H1 (cell line): ENCODE results near the gene UGT2B17. TPM values are rescaled to one million over a fixed set of nuclear protein-coding genes. Genes with fewer than 3 reads are reported as not detected.
"Not testable (repeated sequence)": the region's sequence is repeated elsewhere in the genome, so short reads cannot be mapped to it uniquely, and the experiment has no call there.

Experiments
- CTCF ChIA-PET: fragments of 300-600 bp; sonication (Branson Sonifier 250); formaldehyde crosslinking; loops from one replicate; lab custom pipeline; 2021; ENCODE audit not compliant: partially characterized antibody; lab: Charles Lee
- POLR2A ChIA-PET: fragments of 300-600 bp; sonication (Branson Sonifier 250); formaldehyde crosslinking; loops from one replicate; lab custom pipeline; 2021; ENCODE audit warnings: inconsistent platforms; ENCODE audit not compliant: partially characterized antibody; lab: Charles Lee
- DNase-seq, 2 experiments: peaks; one replicate each; pipeline versions ENCODE4 v3.0.0 to v3.0.0-alpha.2; 2010 to 2022; ENCODE audit warnings: low spot score in 2 of 2, low read depth in 1 of 2, mixed read lengths in 1 of 2
- FAIRE-seq: peaks from 2 replicates; lab custom pipeline; 2011; peaks lifted over from hg19 to GRCh38; lab: Jason Lieb, UNC
- H2AFZ ChIP-seq: 2 replicates; pipeline ENCODE4 v1.8.1; 2012; ENCODE audit warnings: low read length, inconsistent platforms
- H2AK5ac ChIP-seq: 2 replicates; pipeline ENCODE4 v1.6.1; 2013; ENCODE audit warnings: low read depth, low read length
- H2BK120ac ChIP-seq: replicated peaks from 2 replicates; pipeline ENCODE3; 2013; ENCODE audit warnings: low read depth, low read length, inconsistent platforms
- H2BK12ac ChIP-seq: 2 replicates; pipeline ENCODE4 v1.6.1; 2013; ENCODE audit warnings: low read depth, low read length
- H2BK15ac ChIP-seq: 2 replicates; pipeline ENCODE4 v1.6.1; 2013; ENCODE audit warnings: low read length
- H2BK20ac ChIP-seq: 2 replicates; pipeline ENCODE4 v1.6.1; 2013; ENCODE audit warnings: low read length
- H2BK5ac ChIP-seq: 2 replicates; pipeline ENCODE4 v1.6.1; 2013; ENCODE audit warnings: low read depth, low read length
- H3K14ac ChIP-seq: 2 replicates; pipeline ENCODE4 v1.6.1; 2013; ENCODE audit warnings: inconsistent platforms; ENCODE audit not compliant: insufficient read length
- H3K18ac ChIP-seq: 2 replicates; pipeline ENCODE4 v1.6.1; 2013; ENCODE audit warnings: low read length; ENCODE audit errors: extremely low read depth
- H3K23ac ChIP-seq: 2 replicates; pipeline ENCODE4 v1.6.1; 2013; ENCODE audit warnings: inconsistent platforms; ENCODE audit not compliant: insufficient read length
- H3K23me2 ChIP-seq: 2 replicates; pipeline ENCODE4 v1.6.1; 2013; ENCODE audit warnings: low read depth, low read length
- H3K27ac ChIP-seq: 2 replicates; pipeline ENCODE4 v1.6.1; 2011; ENCODE audit warnings: low read depth, low read length, inconsistent platforms
- H3K27me3 ChIP-seq, 4 experiments: replicated peaks in 1 of 4; 1 replicate in 1 of 4; 2 replicates in 3 of 4; pipeline versions ENCODE4 v1.6.1 to v1.8.1; 2011 to 2013; ENCODE audit warnings: low read length in 3 of 4, mild to moderate bottlenecking in 3 of 4, inconsistent platforms in 2 of 4, mixed read lengths in 2 of 4, moderate library complexity in 1 of 4; ENCODE audit not compliant: control insufficient read depth in 3 of 4, insufficient read depth in 3 of 4; ENCODE audit errors: extremely low read depth in 1 of 4
- H3K36me3 ChIP-seq, 4 experiments: 2 replicates each; pipeline versions ENCODE4 v1.6.1 to v1.8.1; 2011 to 2013; ENCODE audit warnings: mild to moderate bottlenecking in 4 of 4, low read length in 3 of 4, moderate library complexity in 2 of 4, control low read depth in 1 of 4, inconsistent platforms in 1 of 4; ENCODE audit not compliant: insufficient read depth in 4 of 4, control insufficient read depth in 2 of 4
- H3K4ac ChIP-seq: replicated peaks from 2 replicates; pipeline ENCODE3; 2013; ENCODE audit warnings: low read length, low read depth, mixed read lengths, inconsistent platforms; ENCODE audit not compliant: insufficient read length
- H3K4me1 ChIP-seq, 4 experiments: replicated peaks in 1 of 4; 1 replicate in 1 of 4; 2 replicates in 3 of 4; pipeline versions ENCODE4 v1.6.1 to v1.8.1; 2011 to 2013; ENCODE audit warnings: low read length in 3 of 4, inconsistent platforms in 2 of 4, mixed read lengths in 1 of 4; ENCODE audit not compliant: insufficient read depth in 4 of 4, control insufficient read depth in 3 of 4
- H3K4me2 ChIP-seq, 2 experiments: 2 replicates each; pipeline versions ENCODE4 v1.6.1 to v1.8.1; 2011 to 2013; ENCODE audit warnings: low read depth in 2 of 2, low read length in 2 of 2, control low read depth in 1 of 2, inconsistent platforms in 1 of 2, mild to moderate bottlenecking in 1 of 2; ENCODE audit not compliant: insufficient read depth in 1 of 2
- H3K4me3 ChIP-seq, 4 experiments: fragments of 200-600, 300-600 bp in 1 of 4; sonication (generic), shearing (Covaris generic), sonication (Bioruptor Twin) in 1 of 4; 2 replicates each; pipeline versions ENCODE4 v1.5.1 to v1.8.1; 2011 to 2016; ENCODE audit warnings: low read length in 4 of 4, low read depth in 3 of 4, control low read depth in 2 of 4, inconsistent platforms in 2 of 4, mild to moderate bottlenecking in 2 of 4, mixed read lengths in 1 of 4, moderate library complexity in 1 of 4; ENCODE audit not compliant: insufficient read depth in 2 of 4; ENCODE audit errors: extremely low read depth in 1 of 4
- H3K56ac ChIP-seq: replicated peaks from 2 replicates; pipeline ENCODE3; 2013; ENCODE audit warnings: low read depth, mild to moderate bottlenecking, mixed read lengths, low read length, inconsistent platforms; ENCODE audit not compliant: insufficient read length
- H3K79me1 ChIP-seq: 2 replicates; pipeline ENCODE4 v1.6.1; 2013; ENCODE audit warnings: low read depth, low read length, control low read depth
- H3K79me2 ChIP-seq, 2 experiments: 2 replicates each; pipeline versions ENCODE4 v1.6.1 to v1.8.1; 2012 to 2013; ENCODE audit warnings: low read length in 2 of 2, mild to moderate bottlenecking in 2 of 2, inconsistent platforms in 1 of 2; ENCODE audit not compliant: insufficient read depth in 2 of 2, control insufficient read depth in 1 of 2
- H3K9ac ChIP-seq, 4 experiments: replicated peaks in 1 of 4; 1 replicate in 1 of 4; 2 replicates in 3 of 4; pipeline versions ENCODE4 v1.6.1 to v1.8.1; 2011 to 2013; ENCODE audit warnings: low read depth in 3 of 4, low read length in 3 of 4, control low read depth in 2 of 4, mild to moderate bottlenecking in 2 of 4, moderate library complexity in 2 of 4, inconsistent platforms in 1 of 4; ENCODE audit errors: extremely low read depth in 1 of 4
- H3K9me3 ChIP-seq, 2 experiments: 2 replicates each; pipeline versions ENCODE4 v1.6.1 to v1.8.1; 2012 to 2013; ENCODE audit warnings: mild to moderate bottlenecking in 2 of 2, moderate library complexity in 2 of 2, control low read depth in 1 of 2, inconsistent platforms in 1 of 2, low read depth in 1 of 2, low read length in 1 of 2, mixed read lengths in 1 of 2; ENCODE audit not compliant: insufficient read depth in 2 of 2
- H4K20me1 ChIP-seq, 2 experiments: replicated peaks in 1 of 2; 2 replicates each; pipeline versions ENCODE3 to v1.8.1; 2011 to 2013; ENCODE audit warnings: inconsistent platforms in 2 of 2, low read length in 2 of 2, mild to moderate bottlenecking in 1 of 2; ENCODE audit not compliant: insufficient read depth in 2 of 2, control insufficient read depth in 1 of 2
- H4K5ac ChIP-seq: 2 replicates; pipeline ENCODE4 v1.6.1; 2013; ENCODE audit warnings: low read length, low read depth, mixed read lengths, inconsistent platforms; ENCODE audit not compliant: insufficient read length
- H4K8ac ChIP-seq: 2 replicates; pipeline ENCODE4 v1.8.0; 2013; ENCODE audit warnings: mild to moderate bottlenecking, moderate library complexity, low read length, inconsistent platforms; ENCODE audit not compliant: insufficient read depth; ENCODE audit errors: extremely low read depth
- H4K91ac ChIP-seq: replicated peaks from 2 replicates; pipeline ENCODE3; 2013; ENCODE audit warnings: low read length, mixed read lengths, inconsistent platforms; ENCODE audit not compliant: insufficient read length
- WGBS, 2 experiments: shearing (Covaris generic) in 1 of 2; methylation state at CpG; one replicate each; pipeline versions ENCODE4 v1.1.6 to v1.1.7; 2013 to 2015; ENCODE audit warnings: low lambda C conversion rate in 2 of 2, mixed read lengths in 2 of 2, inconsistent platforms in 1 of 2, low coverage in 1 of 2, missing lambda C conversion rate in 1 of 2; ENCODE audit not compliant: insufficient replicate concordance in 2 of 2, insufficient coverage in 1 of 2, insufficient read length in 1 of 2; ENCODE audit errors: extremely low coverage in 1 of 2, missing lambda C conversion rate in 1 of 2; 5-methylcytosine and 5-hydroxymethylcytosine counted together
- polyA plus RNA-seq, 7 experiments: library from polyadenylated mRNA; depleted of rRNA in 3 of 7; stranded (reverse) in 5 of 7; unstranded in 2 of 7; fragments of >200 nt in 5 of 7; fragments of 200-250 nt in 2 of 7; gene quantifications; 1 replicate in 5 of 7; 2 replicates in 1 of 7; 4 replicates in 1 of 7; pipeline versions ENCODE4 v1.2.1 to v1.2.3, GENCODE V29; 2011 to 2013; ENCODE audit warnings: missing spikeins in 2 of 7, mixed read lengths in 2 of 7
- total RNA-seq: library from RNA; stranded (reverse); fragmentation: NEBNext Ultra II Directional; extraction: Animal tissue kit (Norgen Biotek cat#: 25700); gene quantifications from 2 replicates; pipeline ENCODE4 v1.2.1, GENCODE V29; 2021

UGT2B17 gene
- total and polyA plus RNA-seq, 2 of the 8 experiments (the other 6 are each of a cell fraction or from before 2014, with no cell fraction given), result not detected

GRCh38 chr4:68505452-68505851 is 70.7 kb downstream of the UGT2B17 start:
- H3K36me3 ChIP-seq, H3K23me2 ChIP-seq, H3K27ac ChIP-seq, H3K9ac ChIP-seq, H3K23ac ChIP-seq, H2AFZ ChIP-seq, H2BK15ac ChIP-seq, H4K5ac ChIP-seq, H2BK5ac ChIP-seq, H3K14ac ChIP-seq, H2AK5ac ChIP-seq, H3K27me3 ChIP-seq, H3K56ac ChIP-seq, DNase-seq, H2BK12ac ChIP-seq, H3K9me3 ChIP-seq, H3K4me1 ChIP-seq, H2BK20ac ChIP-seq, H3K18ac ChIP-seq, H4K20me1 ChIP-seq, H4K91ac ChIP-seq, H3K79me2 ChIP-seq, H2BK120ac ChIP-seq, H4K8ac ChIP-seq, H3K4me3 ChIP-seq, FAIRE-seq, H3K4me2 ChIP-seq, H3K79me1 ChIP-seq, H3K4ac ChIP-seq, POLR2A ChIA-PET: not testable (repeated sequence)
- CTCF ChIA-PET, result interaction anchor here (1.1 kb wide), 1 partner anchor 47 kb away, joined by 3 read pairs; no protein-coding TSS in a partner anchor
- 89% methylated on average over 1 of the region's 1 CpG; no CpG with 5 or more reads in 1 of the 2 experiments for whole genome bisulfite sequencing, 2 experiments

DNA sequence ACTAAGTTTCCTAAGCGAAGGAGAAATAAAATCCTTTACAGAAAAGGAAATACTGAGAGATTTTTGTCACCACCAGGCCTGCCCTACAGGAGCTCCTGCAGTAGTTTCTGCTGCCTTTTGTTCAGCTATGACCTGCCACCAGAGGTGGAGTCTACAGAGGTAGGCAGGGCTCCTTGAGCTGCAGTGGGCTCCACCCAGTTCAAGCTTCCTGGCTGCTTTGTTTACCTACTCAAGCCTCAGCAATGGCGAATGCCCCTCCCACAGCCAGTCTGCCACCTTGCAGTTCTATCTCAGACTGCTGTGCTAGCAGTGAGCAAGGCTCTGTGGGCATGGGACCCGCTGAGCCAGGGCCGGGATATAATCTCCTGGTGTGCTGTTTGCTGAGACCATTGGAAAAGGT is 71.3 kb downstream of the UGT2B17 start:
- H2BK120ac ChIP-seq, H3K14ac ChIP-seq, FAIRE-seq, H3K4me1 ChIP-seq, H4K8ac ChIP-seq, H2AK5ac ChIP-seq, H3K9ac ChIP-seq, H3K79me2 ChIP-seq, H4K91ac ChIP-seq, H3K23me2 ChIP-seq, H2BK5ac ChIP-seq, H3K36me3 ChIP-seq, H3K4ac ChIP-seq, POLR2A ChIA-PET, H3K4me3 ChIP-seq, H2AFZ ChIP-seq, H3K79me1 ChIP-seq, H3K23ac ChIP-seq, H3K18ac ChIP-seq, H4K5ac ChIP-seq, H3K56ac ChIP-seq, H3K27me3 ChIP-seq, H2BK12ac ChIP-seq, H3K4me2 ChIP-seq, H4K20me1 ChIP-seq, H3K27ac ChIP-seq, H2BK15ac ChIP-seq, DNase-seq, H2BK20ac ChIP-seq, H3K9me3 ChIP-seq: not testable (repeated sequence)
- WGBS, 2 experiments, result 97% methylated on average over 4 of the region's 4 CpGs; no CpG with 5 or more reads in 1 of the 2 experiments
- CTCF ChIA-PET, result interaction anchor here (1.1 kb wide), 1 partner anchor 46 kb away, joined by 3 read pairs; no protein-coding TSS in a partner anchor
